T-helper 22 cell (primary cell): ENCODE results near the gene SSX4B.
"Not testable (repeated sequence)": the region's sequence is repeated elsewhere in the genome, so short reads cannot be mapped to it uniquely, and the experiment has no call there.

Source experiments
- DNase-seq: peaks from one replicate; pipeline ENCODE4 v3.0.0-alpha.2; 2020; ENCODE audit warnings: low read depth

The SSX4B gene

GRCh38 chrX:48411860-48412259, at the start of gene SSX4B:
SSX4B (minus strand) TSS chrX:48411960; CDS start chrX:48411372, 588 bp downstream.
- DNase-seq, result not testable (repeated sequence)

- DNase-seq, result no peak
Observed at GRCh38 chrX:48460606-48461005, 48.8 kb upstream of the SSX4B start.

- no peak for DNase-seq
Observed at GRCh38 chrX:48460031-48460430, 48.3 kb upstream of the SSX4B start.

- DNase-seq, result no peak
Observed at GRCh38 chrX:48459483-48459882, 47.7 kb upstream of the SSX4B start.

GRCh38 chrX:48458711-48459110, 47.0 kb upstream of the SSX4B start:
- DNase-seq, result no peak

GRCh38 chrX:48456628-48457331, 45.0 kb upstream of the SSX4B start:
- DNase-seq, result no peak

GRCh38 chrX:48451708-48452107, 39.9 kb upstream of the SSX4B start:
- no peak for DNase-seq

- no peak for DNase-seq
Observed at GRCh38 chrX:48450076-48450475, 38.3 kb upstream of the SSX4B start.

- DNase-seq, result not testable (repeated sequence)
Observed at GRCh38 chrX:48447201-48447600, 35.4 kb upstream of the SSX4B start.

- not testable (repeated sequence) for DNase-seq
Observed at GRCh38 chrX:48433713-48434112, 22.0 kb upstream of the SSX4B start.

GRCh38 chrX:48430166-48430565, 18.4 kb upstream of the SSX4B start:
- DNase-seq, result not testable (repeated sequence)

- not testable (repeated sequence) for DNase-seq
Observed at GRCh38 chrX:48429606-48430005, 17.8 kb upstream of the SSX4B start.

- DNase-seq, result not testable (repeated sequence)
Observed at GRCh38 chrX:48427027-48427716, 15.4 kb upstream of the SSX4B start.

- not testable (repeated sequence) for DNase-seq
Observed at GRCh38 chrX:48397825-48398224, 13.9 kb downstream of the SSX4B start.

- DNase-seq, result not testable (repeated sequence)
Observed at GRCh38 chrX:48396931-48397330, 14.8 kb downstream of the SSX4B start.

GRCh38 chrX:48383239-48383638, 28.5 kb downstream of the SSX4B start, which contains the start of gene SSX4:
SSX4 (plus strand) TSS chrX:48383539; CDS start chrX:48384054, 515 bp downstream.
- DNase-seq, result not testable (repeated sequence)

- DNase-seq, result not testable (repeated sequence)
Observed at GRCh38 chrX:48370408-48370807, 41.4 kb downstream of the SSX4B start.

- DNase-seq, result not testable (repeated sequence)
Observed at GRCh38 chrX:48367717-48368408, 43.9 kb downstream of the SSX4B start.

- DNase-seq, result not testable (repeated sequence)
Observed at GRCh38 chrX:48359281-48359680, 52.5 kb downstream of the SSX4B start.

GRCh38 chrX:48357681-48358080, 54.1 kb downstream of the SSX4B start:
- no peak for DNase-seq

- not testable (repeated sequence) for DNase-seq
Observed at GRCh38 chrX:48356315-48357094, 55.3 kb downstream of the SSX4B start, which contains the start of gene SSX3. SSX3 (minus strand) TSS chrX:48356703; CDS start chrX:48355249, 1,454 bp downstream.
